SH-SY5Y (cell line): ENCODE results near the gene CXCR5.

ENCODE experiments used
- GATA2 ChIP-seq: IDR thresholded peaks from 2 replicates; pipeline ENCODE4 v1.6.1; 2011; ENCODE audit warnings: mild to moderate bottlenecking, low read depth, low read length
- GATA3 ChIP-seq: IDR thresholded peaks from 2 replicates; pipeline ENCODE4 v1.6.1; 2011; ENCODE audit warnings: low read depth, mild to moderate bottlenecking, low read length, moderate library complexity

- TF ChIP-seq GATA2 (no peak), GATA3 (no peak)
Observed at GRCh38 chr11:118947091-118947490, 63.4 kb downstream of the CXCR5 start.
